ENCODE results near the gene RPH3AL.

The RPH3AL gene

DNA sequence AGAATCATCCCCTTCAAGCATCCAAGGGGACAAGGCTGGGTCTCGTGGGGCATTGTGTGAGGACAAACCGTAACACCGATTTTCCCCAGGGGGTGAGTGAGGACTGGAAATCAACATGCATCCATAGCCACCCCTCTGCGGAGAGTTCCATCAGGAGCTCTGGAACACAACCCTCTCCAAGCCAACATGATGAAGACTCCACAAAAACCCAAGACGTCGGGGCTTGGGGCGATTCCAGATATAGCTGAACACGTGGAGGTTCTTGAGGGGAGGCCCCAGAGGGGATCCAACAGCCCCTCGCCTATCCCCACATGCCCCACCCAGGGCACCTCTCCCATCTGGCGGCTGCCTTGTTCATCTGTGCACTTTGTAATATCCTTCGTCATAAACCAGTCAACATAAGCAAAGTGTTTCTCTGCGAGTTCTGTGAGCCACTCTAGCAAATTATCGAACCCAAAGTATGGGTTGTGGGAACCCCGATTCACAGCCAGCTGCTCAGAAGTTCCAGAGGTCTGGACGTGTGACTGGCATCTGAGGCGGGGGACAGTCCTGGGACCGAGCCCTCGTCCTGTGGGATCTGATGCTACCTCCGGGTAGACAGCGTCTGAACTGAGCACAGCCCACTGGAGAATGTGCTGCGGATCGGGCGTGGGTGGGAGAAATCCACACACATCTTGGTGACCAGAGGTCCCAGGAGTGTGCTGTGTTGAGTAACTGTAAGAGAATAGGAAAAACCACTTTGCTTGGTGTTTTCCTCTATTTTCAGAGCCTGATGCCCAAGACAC is 55.5 kb downstream of the RPH3AL start:
- DNase-seq: no peak

DNA sequence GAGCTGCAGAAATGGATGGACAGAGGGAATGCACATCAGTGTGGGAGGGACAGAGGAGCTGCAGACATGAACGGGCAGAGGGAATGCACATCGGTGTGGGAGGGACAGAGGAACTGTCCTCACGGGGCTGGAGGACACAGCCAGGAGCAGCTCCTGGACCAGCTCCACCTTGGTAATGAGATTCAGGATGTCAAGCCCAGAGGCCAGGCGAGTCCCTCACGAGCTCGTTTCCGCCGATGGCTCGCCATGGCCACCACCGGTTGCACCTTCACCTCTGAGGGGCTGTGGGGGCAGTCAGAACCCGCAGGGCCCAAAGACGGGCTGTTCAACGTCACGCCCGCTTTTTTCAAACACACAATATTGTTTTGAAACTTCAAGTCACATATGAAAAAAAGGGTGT is 56.2 kb downstream of the RPH3AL start:
- no peak for DNase-seq

DNA sequence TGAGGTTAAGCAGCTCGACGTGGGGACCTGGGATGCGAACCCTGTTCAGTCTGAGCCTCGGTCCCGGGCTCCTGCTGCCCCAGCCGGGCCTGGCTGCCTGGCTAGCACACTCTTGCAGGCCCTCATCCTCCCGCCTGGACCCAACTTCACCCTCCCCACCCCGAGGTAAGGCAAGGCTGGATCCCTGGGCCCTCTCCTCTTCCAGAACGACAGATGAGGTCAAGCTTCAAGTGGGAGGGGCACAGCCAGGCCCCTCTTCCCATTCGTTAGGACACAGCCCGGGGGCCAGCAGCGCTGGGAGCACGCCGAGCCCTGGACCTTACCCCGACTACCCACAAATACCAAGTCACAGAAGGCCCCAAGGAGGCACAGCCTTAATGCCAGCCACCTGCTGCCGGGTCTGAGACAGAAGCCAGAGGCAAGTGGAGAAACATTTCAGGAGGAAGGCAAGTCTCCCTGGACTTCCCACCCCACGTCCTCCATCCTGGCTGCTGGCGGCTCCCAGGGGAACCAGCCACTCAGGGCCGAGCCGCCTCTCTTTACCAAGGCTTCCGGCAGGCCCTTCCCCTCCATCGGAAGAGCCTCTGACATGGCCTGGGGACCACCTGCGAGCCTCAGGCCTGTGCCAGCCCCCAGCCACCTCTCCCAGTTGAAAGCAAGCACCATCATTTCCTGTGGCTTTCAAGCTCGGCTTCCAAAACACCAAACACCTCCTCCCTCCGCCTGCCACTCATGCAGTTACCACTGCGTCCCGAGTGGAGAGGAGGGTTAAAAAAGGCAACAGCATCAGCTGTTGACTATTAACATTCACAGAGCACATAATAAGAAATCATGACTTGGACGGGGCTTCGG is 59.9 kb downstream of the RPH3AL start:
- no peak for DNase-seq

DNA sequence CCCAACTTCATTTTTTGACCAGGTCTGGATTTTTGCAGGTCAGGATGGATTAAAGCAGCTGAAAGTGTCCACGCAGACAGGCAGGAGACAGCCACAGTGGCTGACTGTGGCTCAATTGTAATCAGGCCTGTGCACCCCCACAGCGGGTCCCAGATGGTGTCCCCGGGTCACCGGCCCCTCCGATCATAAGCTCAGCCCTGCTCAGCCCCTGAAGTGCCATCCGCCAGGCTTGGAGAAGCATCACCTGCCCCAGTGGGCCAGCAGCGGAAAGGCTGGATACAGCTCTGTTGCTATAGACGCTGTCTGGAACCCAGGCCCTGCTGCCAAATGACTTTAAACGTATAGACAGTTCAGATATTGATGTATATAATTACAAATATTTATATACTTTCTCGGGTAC is 60.6 kb downstream of the RPH3AL start:
- no peak for DNase-seq

DNA sequence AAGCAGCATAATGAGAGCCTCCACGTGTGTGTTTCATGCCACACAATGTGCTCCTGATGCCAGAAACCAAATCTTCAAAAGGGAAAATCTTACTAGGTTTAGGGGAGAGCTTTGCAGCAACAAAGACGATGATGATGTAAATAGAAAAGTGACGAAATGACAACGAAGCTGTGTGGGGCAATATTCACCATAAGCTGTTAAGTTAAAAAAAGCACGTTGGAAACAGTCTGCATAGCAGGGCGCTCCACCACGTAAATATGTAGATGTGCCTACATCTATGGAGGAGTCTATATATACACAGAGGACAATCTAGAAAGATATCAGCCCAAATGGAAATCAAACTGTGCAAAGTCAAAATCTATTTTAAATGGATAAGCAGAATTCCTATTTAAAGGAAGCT is 61.0 kb downstream of the RPH3AL start:
- DNase-seq: no peak

DNA sequence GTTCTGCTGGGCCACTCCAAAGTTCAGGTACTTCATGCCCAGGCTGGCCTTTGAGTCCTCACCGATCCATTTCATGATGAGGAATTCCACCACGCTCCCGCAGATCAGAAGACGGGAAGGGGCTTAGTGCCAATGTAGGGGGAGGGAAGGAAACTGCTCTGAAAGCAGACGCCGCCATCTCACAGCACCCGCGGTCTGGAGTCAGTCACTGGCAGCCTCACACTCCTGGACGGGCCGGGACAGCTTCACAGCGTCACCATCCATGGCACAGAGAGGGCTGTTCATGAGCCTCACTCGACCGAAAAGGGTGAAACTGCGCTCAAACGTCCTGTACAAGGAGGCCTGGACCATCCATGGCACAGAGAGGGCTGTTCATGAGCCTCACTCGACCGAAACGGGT is 62.0 kb downstream of the RPH3AL start:
- no peak for DNase-seq

DNA sequence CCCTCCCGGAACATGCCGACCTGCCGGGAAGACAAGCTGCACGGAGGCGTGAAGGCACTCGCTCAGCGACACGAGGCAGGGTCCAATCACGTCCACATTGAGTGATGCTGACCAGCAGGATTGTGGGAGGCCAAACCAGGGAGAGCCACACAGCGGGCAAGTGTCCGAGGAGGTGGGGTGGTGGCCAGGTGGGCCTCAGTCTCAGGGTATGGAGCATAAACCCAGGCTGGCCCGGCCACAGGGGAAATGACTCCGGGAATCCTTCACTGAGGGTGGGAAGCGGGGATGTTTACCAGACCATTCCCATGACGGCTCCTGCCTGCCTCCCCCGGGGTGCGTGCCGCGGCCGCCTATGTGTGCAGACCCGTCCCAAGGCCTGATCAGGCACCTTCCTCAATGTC is 62.5 kb downstream of the RPH3AL start:
- no peak for DNase-seq

DNA sequence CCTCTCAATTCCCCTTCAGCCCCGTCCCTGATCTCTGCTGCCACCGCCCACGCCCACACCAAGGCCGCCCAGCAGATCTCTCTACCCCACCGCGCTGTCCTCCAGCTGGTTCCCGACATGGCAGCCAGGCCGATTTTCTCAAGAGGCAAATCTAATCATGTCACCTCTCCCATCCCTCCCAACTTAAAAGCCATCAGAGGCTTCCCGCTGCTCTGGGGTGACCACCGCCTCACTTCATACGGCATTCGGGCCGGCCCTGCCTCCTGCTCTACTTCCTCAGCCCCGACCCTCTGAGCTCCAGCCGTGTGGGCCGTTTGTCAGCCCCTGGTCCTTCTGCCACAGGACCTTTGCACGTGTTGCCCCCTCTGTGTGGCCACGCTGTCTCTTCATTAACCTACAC is 63.2 kb downstream of the RPH3AL start:
- DNase-seq: no peak

DNA sequence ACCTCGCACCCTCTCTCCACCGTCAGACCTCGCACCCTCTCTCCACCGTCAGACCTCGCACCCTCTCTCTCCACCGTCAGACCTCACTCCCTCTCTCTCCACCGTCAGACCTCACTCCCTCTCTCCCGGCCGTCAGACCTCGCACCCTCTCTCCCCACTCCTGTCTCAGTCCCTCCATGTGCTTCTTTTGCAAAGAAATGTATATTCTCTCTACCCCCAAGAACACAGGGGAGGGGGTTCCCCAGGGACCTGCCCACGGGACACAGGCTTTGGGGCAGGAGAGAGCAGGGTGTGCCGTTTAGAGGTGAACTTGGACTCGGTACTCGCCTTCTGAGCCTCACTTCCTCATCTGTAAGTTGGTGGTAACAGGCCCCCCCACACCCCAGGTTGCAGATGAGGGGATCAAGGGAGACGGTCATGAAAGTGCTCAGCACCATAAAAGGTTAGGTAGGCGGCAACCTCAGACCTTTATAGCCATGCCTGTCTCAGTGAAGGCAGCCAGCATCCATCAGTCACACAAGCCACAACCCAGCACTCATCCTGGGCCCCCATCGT is 63.7 kb downstream of the RPH3AL start:
- DNase-seq: no peak

DNA sequence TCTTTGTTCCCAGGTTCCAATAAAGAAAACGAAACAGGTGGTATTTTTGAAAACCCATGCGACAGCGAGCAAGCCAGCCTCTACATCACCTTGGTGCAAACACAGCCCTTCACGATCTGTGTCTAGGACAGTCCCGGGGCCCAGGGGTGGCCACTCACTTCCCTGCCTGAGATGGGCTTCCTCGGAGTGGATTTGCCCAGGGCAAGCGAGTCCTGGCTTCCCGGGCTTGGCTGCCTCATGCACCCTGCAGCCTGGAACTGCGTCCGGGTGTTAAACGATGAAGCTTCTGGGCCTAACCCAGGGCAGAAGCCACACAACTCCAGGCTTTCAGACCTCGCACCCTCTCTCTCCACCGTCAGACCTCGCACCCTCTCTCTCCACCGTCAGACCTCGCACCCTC is 66.0 kb downstream of the RPH3AL start:
- no peak for DNase-seq

DNA sequence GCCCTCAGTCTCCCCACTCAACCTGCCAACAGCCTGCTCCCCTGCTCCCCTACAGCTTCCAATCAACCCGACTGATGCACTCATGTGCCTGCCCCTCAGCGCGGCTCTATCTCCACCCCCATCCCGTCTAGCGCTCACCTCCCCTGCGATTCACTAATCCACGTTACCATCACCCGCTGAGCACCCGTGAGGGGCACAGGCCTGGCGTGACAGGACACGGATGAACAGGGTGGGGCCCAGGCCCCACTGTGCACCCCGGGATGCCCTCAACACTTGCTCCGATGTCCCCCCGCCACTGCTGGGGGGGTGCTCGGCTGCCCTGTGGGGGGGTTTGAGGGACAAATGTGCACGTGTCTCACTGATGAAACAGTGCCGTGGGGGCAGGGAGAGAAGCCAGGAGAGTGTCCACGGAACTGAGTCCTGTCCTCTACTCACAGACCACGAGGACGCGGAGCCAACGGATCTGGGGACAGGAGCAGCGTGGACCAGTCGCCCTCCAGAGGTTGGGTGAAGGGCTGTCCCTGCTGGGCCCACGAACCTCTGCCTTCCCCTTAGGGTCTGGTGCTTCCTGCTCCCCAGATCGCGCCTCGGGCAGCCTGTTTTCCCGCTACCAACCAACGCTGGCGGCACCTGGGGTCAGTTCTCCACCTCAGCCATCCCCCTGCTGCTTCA is 66.7 kb downstream of the RPH3AL start:
- DNase-seq: no peak

DNA sequence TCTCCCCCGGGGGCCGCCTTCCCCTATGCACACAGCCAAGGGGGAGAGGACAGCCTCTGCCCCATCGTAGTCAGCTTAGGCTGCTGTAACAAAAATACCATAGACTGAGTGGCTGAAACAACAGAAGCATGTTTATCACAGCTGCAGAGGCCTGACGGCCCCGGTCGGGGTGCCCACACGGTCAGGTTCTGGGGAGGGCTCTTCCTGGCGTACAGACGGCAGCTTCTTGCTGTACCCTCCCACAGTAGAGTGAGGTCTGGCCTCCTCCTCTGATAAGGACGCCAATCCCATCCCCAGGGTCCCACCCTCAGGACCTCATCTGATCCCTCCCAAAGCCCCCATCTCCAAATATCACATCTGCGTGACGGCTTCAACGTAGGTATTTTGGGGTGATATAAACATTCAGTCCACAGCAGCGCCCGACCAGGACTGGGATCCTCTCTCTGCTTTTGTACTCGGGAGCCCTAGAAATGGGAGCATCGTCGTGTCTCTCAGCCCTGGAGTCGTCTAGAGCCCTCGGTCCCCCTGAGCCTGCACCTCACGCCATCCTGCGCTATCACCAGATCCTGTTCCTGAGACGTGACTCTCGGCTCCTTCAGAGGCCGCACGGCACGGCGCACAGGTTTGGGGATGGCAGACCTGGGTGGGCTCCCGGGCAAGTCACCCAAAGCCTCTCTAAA is 67.8 kb downstream of the RPH3AL start:
- no peak for DNase-seq

DNA sequence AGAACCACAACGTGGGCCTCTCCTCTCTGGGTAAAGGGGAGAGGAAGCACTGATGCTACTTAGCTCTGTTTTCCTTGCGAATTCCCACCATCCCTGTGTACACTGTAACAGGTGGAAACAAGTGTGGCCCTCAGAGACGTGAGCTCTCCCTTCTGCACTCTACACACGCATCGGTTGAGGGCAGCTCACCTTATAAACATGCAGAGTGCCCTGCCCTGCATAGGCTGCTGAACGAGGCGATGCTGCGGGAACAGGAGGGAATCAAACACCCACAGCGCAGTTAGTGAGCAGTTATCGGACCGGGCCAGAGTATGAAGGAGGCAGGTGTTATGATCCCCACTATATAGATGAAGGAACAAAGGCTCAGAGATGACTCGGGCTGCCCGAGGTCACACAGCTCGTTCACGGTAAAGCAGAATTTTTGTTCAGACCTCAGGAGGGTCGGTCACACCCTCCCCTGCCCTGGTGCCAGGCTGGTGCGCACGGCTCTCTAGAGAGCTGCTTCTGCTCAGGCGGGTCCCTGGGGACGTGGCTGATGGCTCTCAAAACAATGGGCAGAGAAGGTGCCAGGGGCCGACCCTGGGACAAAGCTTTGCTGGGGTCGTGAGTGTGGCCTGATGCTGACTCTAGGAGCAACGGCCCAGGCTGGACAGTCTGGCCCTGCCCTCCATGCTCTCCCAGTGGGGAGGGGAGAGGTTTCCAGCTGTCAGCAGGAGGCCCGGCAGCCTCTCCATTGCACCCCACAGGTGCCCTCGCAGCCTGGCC is 68.5 kb downstream of the RPH3AL start:
- no peak for DNase-seq

DNA sequence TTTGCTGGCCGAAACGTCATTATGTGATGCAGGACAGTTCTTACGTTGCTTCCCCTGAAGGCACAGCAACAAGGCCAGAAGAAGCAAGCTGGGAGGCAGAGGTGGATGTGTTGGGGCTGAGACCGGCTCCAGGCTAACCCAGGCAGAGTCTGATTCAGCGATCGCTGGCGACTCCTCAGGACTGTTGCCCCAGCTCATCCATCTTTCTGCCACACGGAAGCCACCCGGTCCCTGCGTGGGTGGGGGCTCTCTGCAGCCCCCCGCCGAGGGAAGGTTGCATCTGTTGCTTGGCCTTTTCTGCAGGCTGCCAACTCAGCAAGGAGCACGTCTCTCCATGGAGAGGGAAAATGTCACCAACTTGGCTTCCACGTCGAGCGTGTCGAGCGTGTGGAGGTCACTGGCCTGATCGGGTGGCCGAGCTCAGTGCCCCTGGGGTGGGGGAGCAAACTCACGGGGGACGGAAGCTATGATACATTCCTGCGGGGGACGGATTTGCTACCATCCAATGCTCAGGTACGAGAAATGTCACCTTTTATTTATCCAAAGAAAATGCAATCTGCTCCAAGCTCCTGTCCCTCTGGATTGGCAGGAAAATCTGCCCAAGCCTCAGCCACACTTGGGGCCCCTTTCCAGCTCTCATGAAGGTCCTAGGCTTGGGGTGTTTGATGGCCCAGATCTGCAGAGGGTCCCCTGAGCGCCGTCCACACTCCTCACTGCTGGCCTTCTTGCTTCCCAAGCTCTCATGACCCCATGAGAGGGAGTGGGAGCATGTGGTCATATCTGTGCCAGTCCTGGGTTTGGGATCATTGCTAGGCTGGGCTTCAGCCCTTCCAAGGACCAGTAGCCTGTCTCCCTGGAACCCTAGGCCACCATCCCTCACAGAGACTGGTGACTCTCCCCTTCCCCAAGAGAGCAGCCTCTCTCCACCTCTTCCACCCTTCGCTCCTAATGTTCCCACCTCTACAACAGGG is 69.4 kb downstream of the RPH3AL start:
- DNase-seq: no peak

DNA sequence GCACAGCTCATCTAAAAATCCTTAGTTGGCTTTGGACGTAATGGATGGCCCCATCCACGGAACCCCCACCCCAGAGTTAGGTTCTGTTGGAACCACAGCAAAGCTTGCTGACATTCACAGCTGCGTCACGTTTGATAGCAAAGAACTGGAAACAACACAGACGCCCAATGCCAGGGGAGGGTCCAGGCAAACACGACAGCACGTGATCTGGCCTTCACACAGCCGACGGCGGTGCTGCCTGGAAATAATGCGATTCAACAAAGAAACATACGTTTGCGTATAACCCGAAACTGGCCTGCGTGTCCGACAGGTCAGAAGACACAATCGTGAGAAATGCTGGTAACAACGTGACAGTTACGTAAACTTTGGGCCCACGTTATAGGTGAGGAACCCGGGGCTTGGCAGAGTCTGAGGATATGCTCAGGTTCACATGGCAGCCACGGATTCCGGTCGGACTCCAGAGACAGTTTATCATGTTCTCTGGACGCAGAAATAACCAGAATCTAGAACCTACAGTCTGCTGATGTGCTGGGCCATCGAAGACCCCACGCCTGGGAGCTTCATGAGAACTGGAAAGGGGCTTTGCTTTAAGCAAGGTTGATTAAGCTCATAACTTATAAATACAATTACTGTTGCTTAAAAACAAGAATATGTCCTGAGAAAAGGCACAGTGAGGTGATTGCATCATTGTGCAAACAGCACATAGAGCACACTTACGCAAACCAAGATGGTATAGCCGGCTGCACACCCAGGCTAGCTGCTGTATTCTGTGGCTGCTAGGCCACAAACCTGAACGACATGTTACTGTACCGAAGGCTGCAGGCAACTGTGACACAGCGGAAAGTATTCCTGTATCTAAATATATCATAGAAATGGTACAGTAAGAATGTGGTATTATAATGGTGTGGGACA is 70.4 kb downstream of the RPH3AL start:
- no peak for DNase-seq

DNA sequence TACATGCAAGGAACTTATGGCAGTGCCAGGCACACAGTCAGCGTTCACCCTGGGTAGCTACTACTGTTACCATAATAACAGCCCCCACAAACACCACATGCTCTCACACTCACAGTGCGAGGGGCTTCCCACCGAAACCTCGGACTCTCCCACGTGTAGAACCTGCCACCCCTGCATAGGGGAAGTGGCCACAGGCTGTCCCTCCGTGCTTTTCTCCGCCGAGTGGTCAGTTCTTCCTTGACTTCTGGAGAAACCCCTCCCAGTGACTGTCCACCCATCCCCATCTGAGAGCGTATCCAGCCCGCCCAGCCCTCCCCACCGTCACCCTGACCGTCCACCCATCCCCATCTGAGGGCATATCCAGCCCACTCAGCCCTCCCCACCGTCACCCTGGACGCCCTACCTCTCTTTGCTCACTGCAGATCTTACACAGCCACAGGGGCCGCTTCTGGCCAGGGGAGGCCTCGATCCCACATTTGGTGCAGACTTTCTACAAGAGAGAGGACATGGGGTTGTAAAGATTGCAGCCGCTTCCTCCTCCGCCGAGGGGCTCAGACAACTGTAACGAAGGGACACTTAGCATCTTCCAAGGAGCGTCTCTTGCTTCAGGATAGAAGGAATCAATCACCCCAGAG is 71.1 kb downstream of the RPH3AL start:
- no peak for DNase-seq

DNA sequence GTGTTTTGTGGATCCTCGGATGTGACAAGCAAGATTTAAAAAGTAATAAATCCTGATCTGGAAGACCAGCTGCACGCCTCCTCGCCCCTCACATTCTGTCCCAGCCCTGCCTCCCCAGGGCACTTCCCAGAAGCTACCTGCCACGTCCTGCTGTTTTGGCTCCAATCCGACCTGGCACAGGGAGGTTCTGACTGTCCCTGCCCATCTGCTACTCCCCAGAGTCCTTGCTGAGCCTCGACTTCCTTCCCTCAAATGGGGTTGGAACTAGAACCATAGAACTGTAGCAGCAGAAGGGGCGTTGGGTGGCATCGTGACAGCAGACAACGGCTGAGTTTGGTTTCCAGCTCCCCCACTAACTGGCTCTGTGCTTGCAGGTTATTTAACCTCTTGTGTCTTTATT is 71.7 kb downstream of the RPH3AL start:
- no peak for DNase-seq

DNA sequence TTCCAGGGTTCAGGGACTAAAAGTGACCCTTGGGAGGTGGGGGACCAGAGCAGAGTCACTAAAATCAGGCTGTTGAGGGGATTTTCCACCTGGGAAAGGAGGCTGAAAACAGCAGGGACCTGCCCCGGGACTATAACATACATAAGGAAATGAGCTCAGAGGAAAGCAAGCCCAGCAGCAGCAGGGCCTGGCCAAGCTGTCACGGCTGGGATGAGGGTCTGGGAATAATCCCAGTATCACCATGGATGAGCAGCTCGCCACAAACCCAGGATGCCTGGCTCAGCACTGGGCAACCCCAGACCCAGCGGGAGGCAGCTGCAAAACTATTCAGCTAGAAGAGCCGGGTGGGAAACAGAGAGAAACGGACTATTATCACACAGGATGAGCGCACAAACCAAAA is 72.4 kb downstream of the RPH3AL start:
- no peak for DNase-seq

DNA sequence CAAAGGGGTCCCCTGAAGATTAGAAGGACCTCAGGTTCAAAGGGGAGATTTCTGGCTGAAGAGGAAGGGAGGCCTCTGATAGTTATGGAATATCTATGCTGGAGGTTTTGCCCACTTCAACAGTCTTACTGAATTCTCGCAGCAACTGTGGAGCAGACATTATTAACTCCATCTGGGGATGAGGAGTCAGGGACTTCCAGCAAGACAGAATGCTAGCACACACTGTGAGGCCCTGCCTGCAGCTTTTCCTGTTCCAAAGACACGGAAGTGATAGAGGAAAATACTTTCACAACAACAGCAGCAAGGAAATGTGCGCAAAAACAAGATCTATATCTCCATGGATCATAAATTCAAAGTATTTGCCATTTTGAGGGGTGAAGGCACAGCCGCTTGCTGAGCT is 72.8 kb downstream of the RPH3AL start:
- no peak for DNase-seq
